PFSK-1 (cell line): Measurements from ENCODE around the gene INCA1.
A peak's percentile ranks its signal among the peaks of the same experiment; 100 is the strongest.

Experiments
- FOXP2 ChIP-seq: optimal IDR thresholded peaks from 2 replicates; pipeline ENCODE3; 2011; ENCODE audit warnings: borderline replicate concordance, control low read depth, inconsistent platforms; ENCODE audit not compliant: insufficient read depth; ENCODE audit errors: extremely low read length, extremely low read depth
- POLR2AphosphoS5 ChIP-seq: IDR thresholded peaks from 2 replicates; pipeline ENCODE4 v1.6.1; 2012; ENCODE audit warnings: low read depth, mild to moderate bottlenecking, control low read depth, low read length, moderate library complexity
- REST ChIP-seq, 2 experiments: IDR thresholded peaks; 2 replicates each; pipeline versions ENCODE4 v1.6.1 to v1.8.0; 2011 to 2012; ENCODE audit warnings: low read depth in 2 of 2, low read length in 2 of 2, control low read depth in 1 of 2, inconsistent platforms in 1 of 2, mild to moderate bottlenecking in 1 of 2, moderate library complexity in 1 of 2; ENCODE audit not compliant: insufficient read depth in 1 of 2
- SIN3A ChIP-seq: IDR thresholded peaks from 2 replicates; pipeline ENCODE4 v1.6.1; 2012; ENCODE audit warnings: mild to moderate bottlenecking, low read length, moderate library complexity, borderline replicate concordance; ENCODE audit not compliant: insufficient read depth
- TAF1 ChIP-seq: IDR thresholded peaks from 2 replicates; pipeline ENCODE4 v1.6.1; 2012; ENCODE audit warnings: low read length, control low read depth, borderline replicate concordance; ENCODE audit not compliant: insufficient read depth

Gene INCA1

GRCh38 chr17:4999430-5000093, 2.2 kb upstream of the INCA1 start:
- TF ChIP-seq FOXP2 (no peak), POLR2AphosphoS5 (no peak), REST (IDR thresholded peaks at IDR 0.05; ENCODE audit: insufficient read depth in 1 of 2, low read depth in 2 of 2, low read length in 2 of 2) (no peak), SIN3A (no peak), TAF1 (no peak)

- no peak for TF ChIP-seq REST (IDR thresholded peaks at IDR 0.05; ENCODE audit: insufficient read depth in 1 of 2, low read depth in 2 of 2, low read length in 2 of 2)
- peak; percentile 39 for TF ChIP-seq FOXP2
These were observed 1.6 kb upstream of the INCA1 start for GRCh38 chr17:4998732-4999429.

GRCh38 chr17:4998027-4998731, 857 bp upstream of the INCA1 start:
- TF ChIP-seq FOXP2 (no peak), REST (IDR thresholded peaks at IDR 0.05; ENCODE audit: insufficient read depth in 1 of 2, low read depth in 2 of 2, low read length in 2 of 2) (no peak), TAF1 (no peak)

GRCh38 chr17:4994081-4994595, 3.2 kb downstream of the INCA1 start:
- TF ChIP-seq FOXP2: no peak
- TF ChIP-seq REST (IDR thresholded peaks at IDR 0.05; ENCODE audit: insufficient read depth in 1 of 2, low read depth in 2 of 2, low read length in 2 of 2): no peak
- TF ChIP-seq POLR2AphosphoS5: no peak
- TF ChIP-seq TAF1: no peak
- TF ChIP-seq SIN3A: no peak
